H1 (cell line): Measurements from ENCODE around the gene DNAJC21. TPM values are rescaled to one million over a fixed set of nuclear protein-coding genes. Genes with fewer than 3 reads are reported as not detected.

Source experiments
- CTCF ChIA-PET: fragments of 300-600 bp; sonication (Branson Sonifier 250); formaldehyde crosslinking; loops from one replicate; lab custom pipeline; 2021; ENCODE audit not compliant: partially characterized antibody; lab: Charles Lee
- POLR2A ChIA-PET: fragments of 300-600 bp; sonication (Branson Sonifier 250); formaldehyde crosslinking; loops from one replicate; lab custom pipeline; 2021; ENCODE audit warnings: inconsistent platforms; ENCODE audit not compliant: partially characterized antibody; lab: Charles Lee
- DNase-seq, 2 experiments: peaks; one replicate each; pipeline versions ENCODE4 v3.0.0 to v3.0.0-alpha.2; 2010 to 2022; ENCODE audit warnings: low spot score in 2 of 2, low read depth in 1 of 2, mixed read lengths in 1 of 2
- FAIRE-seq: peaks from 2 replicates; lab custom pipeline; 2011; peaks lifted over from hg19 to GRCh38; lab: Jason Lieb, UNC
- H2AFZ ChIP-seq: 2 replicates; pipeline ENCODE4 v1.8.1; 2012; ENCODE audit warnings: low read length, inconsistent platforms
- H2AK5ac ChIP-seq: 2 replicates; pipeline ENCODE4 v1.6.1; 2013; ENCODE audit warnings: low read depth, low read length
- H2BK120ac ChIP-seq: replicated peaks from 2 replicates; pipeline ENCODE3; 2013; ENCODE audit warnings: low read depth, low read length, inconsistent platforms
- H2BK12ac ChIP-seq: 2 replicates; pipeline ENCODE4 v1.6.1; 2013; ENCODE audit warnings: low read depth, low read length
- H2BK15ac ChIP-seq: 2 replicates; pipeline ENCODE4 v1.6.1; 2013; ENCODE audit warnings: low read length
- H2BK20ac ChIP-seq: 2 replicates; pipeline ENCODE4 v1.6.1; 2013; ENCODE audit warnings: low read length
- H2BK5ac ChIP-seq: 2 replicates; pipeline ENCODE4 v1.6.1; 2013; ENCODE audit warnings: low read depth, low read length
- H3K14ac ChIP-seq: 2 replicates; pipeline ENCODE4 v1.6.1; 2013; ENCODE audit warnings: inconsistent platforms; ENCODE audit not compliant: insufficient read length
- H3K18ac ChIP-seq: 2 replicates; pipeline ENCODE4 v1.6.1; 2013; ENCODE audit warnings: low read length; ENCODE audit errors: extremely low read depth
- H3K23ac ChIP-seq: 2 replicates; pipeline ENCODE4 v1.6.1; 2013; ENCODE audit warnings: inconsistent platforms; ENCODE audit not compliant: insufficient read length
- H3K23me2 ChIP-seq: 2 replicates; pipeline ENCODE4 v1.6.1; 2013; ENCODE audit warnings: low read depth, low read length
- H3K27ac ChIP-seq: 2 replicates; pipeline ENCODE4 v1.6.1; 2011; ENCODE audit warnings: low read depth, low read length, inconsistent platforms
- H3K27me3 ChIP-seq, 4 experiments: replicated peaks in 1 of 4; 1 replicate in 1 of 4; 2 replicates in 3 of 4; pipeline versions ENCODE4 v1.6.1 to v1.8.1; 2011 to 2013; ENCODE audit warnings: low read length in 3 of 4, mild to moderate bottlenecking in 3 of 4, inconsistent platforms in 2 of 4, mixed read lengths in 2 of 4, moderate library complexity in 1 of 4; ENCODE audit not compliant: control insufficient read depth in 3 of 4, insufficient read depth in 3 of 4; ENCODE audit errors: extremely low read depth in 1 of 4
- H3K36me3 ChIP-seq, 4 experiments: 2 replicates each; pipeline versions ENCODE4 v1.6.1 to v1.8.1; 2011 to 2013; ENCODE audit warnings: mild to moderate bottlenecking in 4 of 4, low read length in 3 of 4, moderate library complexity in 2 of 4, control low read depth in 1 of 4, inconsistent platforms in 1 of 4; ENCODE audit not compliant: insufficient read depth in 4 of 4, control insufficient read depth in 2 of 4
- H3K4ac ChIP-seq: replicated peaks from 2 replicates; pipeline ENCODE3; 2013; ENCODE audit warnings: low read length, low read depth, mixed read lengths, inconsistent platforms; ENCODE audit not compliant: insufficient read length
- H3K4me1 ChIP-seq, 4 experiments: replicated peaks in 1 of 4; 1 replicate in 1 of 4; 2 replicates in 3 of 4; pipeline versions ENCODE4 v1.6.1 to v1.8.1; 2011 to 2013; ENCODE audit warnings: low read length in 3 of 4, inconsistent platforms in 2 of 4, mixed read lengths in 1 of 4; ENCODE audit not compliant: insufficient read depth in 4 of 4, control insufficient read depth in 3 of 4
- H3K4me2 ChIP-seq, 2 experiments: 2 replicates each; pipeline versions ENCODE4 v1.6.1 to v1.8.1; 2011 to 2013; ENCODE audit warnings: low read depth in 2 of 2, low read length in 2 of 2, control low read depth in 1 of 2, inconsistent platforms in 1 of 2, mild to moderate bottlenecking in 1 of 2; ENCODE audit not compliant: insufficient read depth in 1 of 2
- H3K4me3 ChIP-seq, 4 experiments: fragments of 200-600, 300-600 bp in 1 of 4; sonication (generic), shearing (Covaris generic), sonication (Bioruptor Twin) in 1 of 4; 2 replicates each; pipeline versions ENCODE4 v1.5.1 to v1.8.1; 2011 to 2016; ENCODE audit warnings: low read length in 4 of 4, low read depth in 3 of 4, control low read depth in 2 of 4, inconsistent platforms in 2 of 4, mild to moderate bottlenecking in 2 of 4, mixed read lengths in 1 of 4, moderate library complexity in 1 of 4; ENCODE audit not compliant: insufficient read depth in 2 of 4; ENCODE audit errors: extremely low read depth in 1 of 4
- H3K56ac ChIP-seq: replicated peaks from 2 replicates; pipeline ENCODE3; 2013; ENCODE audit warnings: low read depth, mild to moderate bottlenecking, mixed read lengths, low read length, inconsistent platforms; ENCODE audit not compliant: insufficient read length
- H3K79me1 ChIP-seq: 2 replicates; pipeline ENCODE4 v1.6.1; 2013; ENCODE audit warnings: low read depth, low read length, control low read depth
- H3K79me2 ChIP-seq, 2 experiments: 2 replicates each; pipeline versions ENCODE4 v1.6.1 to v1.8.1; 2012 to 2013; ENCODE audit warnings: low read length in 2 of 2, mild to moderate bottlenecking in 2 of 2, inconsistent platforms in 1 of 2; ENCODE audit not compliant: insufficient read depth in 2 of 2, control insufficient read depth in 1 of 2
- H3K9ac ChIP-seq, 4 experiments: replicated peaks in 1 of 4; 1 replicate in 1 of 4; 2 replicates in 3 of 4; pipeline versions ENCODE4 v1.6.1 to v1.8.1; 2011 to 2013; ENCODE audit warnings: low read depth in 3 of 4, low read length in 3 of 4, control low read depth in 2 of 4, mild to moderate bottlenecking in 2 of 4, moderate library complexity in 2 of 4, inconsistent platforms in 1 of 4; ENCODE audit errors: extremely low read depth in 1 of 4
- H3K9me3 ChIP-seq, 2 experiments: 2 replicates each; pipeline versions ENCODE4 v1.6.1 to v1.8.1; 2012 to 2013; ENCODE audit warnings: mild to moderate bottlenecking in 2 of 2, moderate library complexity in 2 of 2, control low read depth in 1 of 2, inconsistent platforms in 1 of 2, low read depth in 1 of 2, low read length in 1 of 2, mixed read lengths in 1 of 2; ENCODE audit not compliant: insufficient read depth in 2 of 2
- H4K20me1 ChIP-seq, 2 experiments: replicated peaks in 1 of 2; 2 replicates each; pipeline versions ENCODE3 to v1.8.1; 2011 to 2013; ENCODE audit warnings: inconsistent platforms in 2 of 2, low read length in 2 of 2, mild to moderate bottlenecking in 1 of 2; ENCODE audit not compliant: insufficient read depth in 2 of 2, control insufficient read depth in 1 of 2
- H4K5ac ChIP-seq: 2 replicates; pipeline ENCODE4 v1.6.1; 2013; ENCODE audit warnings: low read length, low read depth, mixed read lengths, inconsistent platforms; ENCODE audit not compliant: insufficient read length
- H4K8ac ChIP-seq: 2 replicates; pipeline ENCODE4 v1.8.0; 2013; ENCODE audit warnings: mild to moderate bottlenecking, moderate library complexity, low read length, inconsistent platforms; ENCODE audit not compliant: insufficient read depth; ENCODE audit errors: extremely low read depth
- H4K91ac ChIP-seq: replicated peaks from 2 replicates; pipeline ENCODE3; 2013; ENCODE audit warnings: low read length, mixed read lengths, inconsistent platforms; ENCODE audit not compliant: insufficient read length
- BCL11A ChIP-seq, 2 experiments: IDR thresholded peaks; one replicate each; pipeline ENCODE4 v1.6.1; 2011; ENCODE audit warnings: low read depth in 2 of 2, low read length in 2 of 2, mild to moderate bottlenecking in 2 of 2
- JUN ChIP-seq: IDR thresholded peaks from 2 replicates; pipeline ENCODE4 v1.6.1; 2011; ENCODE audit warnings: low read depth, mild to moderate bottlenecking, improper control_type of control experiment, low read length
- SIRT6 ChIP-seq: IDR thresholded peaks from one replicate; pipeline ENCODE4 v1.7.1; 2012; ENCODE audit warnings: low read length, inconsistent platforms
- YY1 ChIP-seq: IDR thresholded peaks from 2 replicates; pipeline ENCODE4 v1.6.1; 2011; ENCODE audit warnings: low read depth, mild to moderate bottlenecking, low read length
- WGBS, 2 experiments: shearing (Covaris generic) in 1 of 2; methylation state at CpG; one replicate each; pipeline versions ENCODE4 v1.1.6 to v1.1.7; 2013 to 2015; ENCODE audit warnings: low lambda C conversion rate in 2 of 2, mixed read lengths in 2 of 2, inconsistent platforms in 1 of 2, low coverage in 1 of 2, missing lambda C conversion rate in 1 of 2; ENCODE audit not compliant: insufficient replicate concordance in 2 of 2, insufficient coverage in 1 of 2, insufficient read length in 1 of 2; ENCODE audit errors: extremely low coverage in 1 of 2, missing lambda C conversion rate in 1 of 2; 5-methylcytosine and 5-hydroxymethylcytosine counted together
- polyA plus RNA-seq, 7 experiments: library from polyadenylated mRNA; depleted of rRNA in 3 of 7; stranded (reverse) in 5 of 7; unstranded in 2 of 7; fragments of >200 nt in 5 of 7; fragments of 200-250 nt in 2 of 7; gene quantifications; 1 replicate in 5 of 7; 2 replicates in 1 of 7; 4 replicates in 1 of 7; pipeline versions ENCODE4 v1.2.1 to v1.2.3, GENCODE V29; 2011 to 2013; ENCODE audit warnings: missing spikeins in 2 of 7, mixed read lengths in 2 of 7
- total RNA-seq: library from RNA; stranded (reverse); fragmentation: NEBNext Ultra II Directional; extraction: Animal tissue kit (Norgen Biotek cat#: 25700); gene quantifications from 2 replicates; pipeline ENCODE4 v1.2.1, GENCODE V29; 2021
- TF ChIP-seq, protein P1 (sequence below): IDR thresholded peaks from 2 replicates; pipeline ENCODE4 v1.6.1; 2011; ENCODE audit warnings: low read depth, mild to moderate bottlenecking, low read length; ENCODE audit not compliant: insufficient read depth

DNAJC21 gene
- total and polyA plus RNA-seq, 2 of the 8 experiments (the other 6 are each of a cell fraction or from before 2014, with no cell fraction given) = 5.1 to 47.5 TPM

DNA sequence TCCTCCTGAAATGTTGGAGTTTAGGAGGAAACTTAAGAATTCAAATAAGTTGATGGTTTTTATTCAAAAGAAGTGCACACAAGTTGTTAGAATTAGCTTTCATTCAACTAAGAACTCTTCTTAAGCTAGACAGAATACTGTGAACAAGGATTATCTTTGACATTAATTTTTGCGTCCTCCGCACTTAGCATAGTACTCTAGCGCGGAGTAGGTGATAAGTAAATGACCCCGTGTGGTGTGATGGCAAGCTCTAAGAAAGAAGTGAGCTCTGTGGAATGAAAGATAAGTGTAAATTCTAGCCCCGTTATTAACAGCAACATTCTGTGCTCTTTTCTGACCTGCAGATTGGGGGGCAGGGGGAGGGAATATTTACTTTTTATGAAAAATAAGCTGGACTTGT is 12.8 kb upstream of the DNAJC21 start:
- Histone ChIP-seq H2BK12ac (no peak overlapping the region), H3K4me3 (peak overlapping the region; percentile 86 to 100 (median 96)), H3K36me3 (peaks cover 9 to 46% (median 26%) of the 10 kb centered on the region in 4 experiments), H4K5ac (no peak overlapping the region), H2BK120ac (no peak overlapping the region), H4K20me1 (peaks cover 1 to 6% of the 10 kb centered on the region in 2 experiments), H4K8ac (no peak overlapping the region), H2BK15ac (no peak overlapping the region), H2BK5ac (no peak overlapping the region), H3K9me3 (no peaks in the 10 kb centered on the region), H2AK5ac (no peak overlapping the region), H3K27me3 (no peaks in the 10 kb centered on the region), H3K27ac (peak overlapping the region; percentile 95; the same call in 1 of the 2 replicates), H3K9ac (peak overlapping the region in 3 of 4 experiments; percentile 98 to 99 (median 98); a peak in 6 of 7 replicates), H3K23ac (no peak overlapping the region), H2BK20ac (no peak overlapping the region), H3K4me2 (peak overlapping the region; percentile 80 to 84), H3K4me1 (peaks cover 0 to 3% (median under 1%) of the 10 kb centered on the region in 4 experiments; a peak in 1 of 7 replicates), H3K14ac (no peak overlapping the region), H3K23me2 (peaks cover 10% of the 10 kb centered on the region; the same call in 1 of the 2 replicates), H2AFZ (no peak overlapping the region)
- DNase-seq (no peak), FAIRE-seq (no peak)
- POLR2A ChIA-PET = interaction anchor here (0.6 to 5.1 kb wide), 8 partner anchors 8 to 87 kb away, joined by 3 to 52 read pairs (median 4); partner anchors contain the start of gene DNAJC21
- TF ChIP-seq, protein P1, sequence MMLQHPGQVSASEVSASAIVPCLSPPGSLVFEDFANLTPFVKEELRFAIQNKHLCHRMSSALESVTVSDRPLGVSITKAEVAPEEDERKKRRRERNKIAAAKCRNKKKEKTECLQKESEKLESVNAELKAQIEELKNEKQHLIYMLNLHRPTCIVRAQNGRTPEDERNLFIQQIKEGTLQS = no peak
- TF ChIP-seq SIRT6 (no peak), YY1 (no peak), JUN (no peak), BCL11A (IDR thresholded peaks at IDR 0.05; ENCODE audit: low read depth in 2 of 2, low read length in 2 of 2) (no peak)
- TF ChIP-seq, all 59 proteins: peak for 0
- peaks cover 26 to 76% of the 10 kb centered on the region in 2 experiments for H3K79me2 ChIP-seq
- 32% methylated on average over 6 of the region's 6 CpGs; no CpG with 5 or more reads in 1 of the 2 experiments for WGBS, 2 experiments
- H3K18ac ChIP-seq = no peak overlapping the region
- no peak overlapping the region for H3K56ac ChIP-seq
- H4K91ac ChIP-seq = no peak overlapping the region
- CTCF ChIA-PET = interaction anchor here (0.9 to 3.9 kb wide), 6 partner anchors 11 to 452 kb away, joined by 3 to 24 read pairs (median 6); no protein-coding TSS in a partner anchor
- no peaks in the 10 kb centered on the region for H3K79me1 ChIP-seq
- H3K4ac ChIP-seq = no peak overlapping the region
